ENCODE measurements around the gene HSPA12A.

Gene HSPA12A

DNA sequence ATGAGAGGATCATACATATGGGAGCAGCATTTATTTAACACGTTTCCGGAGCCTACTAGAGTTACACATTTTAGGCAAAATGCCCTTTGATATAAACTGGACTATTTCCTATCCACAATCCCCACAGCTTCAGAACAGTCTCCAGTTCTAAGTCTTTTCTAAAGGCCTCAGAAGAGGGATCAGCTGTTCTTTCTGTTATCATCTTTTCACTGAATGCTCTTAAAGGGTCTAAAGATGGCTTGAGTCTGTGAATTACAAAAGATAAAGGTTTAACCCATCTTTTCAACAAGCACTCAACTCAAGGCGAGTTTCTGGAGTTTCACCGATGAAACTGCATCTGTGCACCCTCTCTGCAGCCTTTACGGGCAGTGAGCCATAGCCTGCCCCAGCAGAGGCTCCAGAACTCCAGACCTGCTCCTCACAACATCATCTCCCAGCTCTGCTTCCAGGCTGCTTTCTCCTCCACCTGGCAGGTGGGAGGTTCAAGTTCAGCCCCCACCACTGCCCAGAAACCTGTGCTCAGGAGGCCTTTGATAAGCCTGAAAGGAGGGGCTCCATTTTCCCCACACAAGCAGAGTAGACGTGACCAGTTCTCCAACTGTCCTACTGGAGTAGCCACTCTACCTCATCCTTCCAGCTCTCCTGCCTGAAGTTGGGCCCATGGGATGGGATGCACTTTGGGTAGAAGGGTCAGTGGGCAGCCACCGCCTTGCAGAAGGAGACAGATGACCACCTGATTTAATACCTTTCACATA lies 53.4 kb downstream of the HSPA12A start:
- FAIRE-seq = no peak

DNA sequence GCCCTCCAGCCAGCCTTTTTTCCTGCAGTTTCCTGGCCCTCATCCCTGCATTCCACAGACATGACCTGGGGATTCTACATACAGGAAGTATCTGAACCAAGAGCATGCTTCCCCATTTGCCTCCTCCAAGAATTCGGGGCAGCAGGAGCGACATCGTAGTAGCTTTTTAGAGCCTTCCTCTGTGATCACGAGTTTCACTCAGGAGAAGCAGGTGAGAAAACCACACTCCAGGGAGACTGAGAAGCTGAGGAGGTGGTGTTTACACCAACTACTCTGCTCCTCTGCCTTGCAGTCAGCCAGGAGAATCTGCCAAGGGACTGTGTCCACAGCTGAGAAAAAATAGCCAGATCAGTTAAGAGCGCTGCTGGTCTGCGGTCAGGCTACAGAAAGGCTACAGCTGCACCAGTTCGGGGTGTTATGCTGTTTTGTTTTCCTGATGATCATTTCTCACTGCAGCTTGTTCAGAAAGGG lies 54.1 kb downstream of the HSPA12A start:
- FAIRE-seq = no peak

DNA sequence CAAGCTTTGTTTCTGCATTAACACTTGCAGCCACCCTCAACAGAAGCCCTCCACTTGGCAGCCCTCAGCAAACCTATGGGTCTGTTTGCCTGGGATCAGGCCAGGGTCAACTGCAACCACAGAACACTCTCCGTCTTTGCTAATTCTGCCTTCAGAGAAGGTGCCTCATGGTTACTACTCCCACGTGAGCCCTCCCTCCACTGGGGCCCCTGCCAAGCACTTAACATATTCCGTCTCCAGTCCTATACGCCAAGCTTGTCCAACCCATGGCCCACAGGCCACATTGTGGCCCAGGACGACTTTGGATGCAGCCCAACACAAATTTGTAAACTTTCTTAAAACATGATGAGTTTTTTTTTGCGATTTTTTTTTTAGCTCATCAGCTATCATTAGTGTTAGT lies 54.7 kb downstream of the HSPA12A start:
- FAIRE-seq = no peak

DNA sequence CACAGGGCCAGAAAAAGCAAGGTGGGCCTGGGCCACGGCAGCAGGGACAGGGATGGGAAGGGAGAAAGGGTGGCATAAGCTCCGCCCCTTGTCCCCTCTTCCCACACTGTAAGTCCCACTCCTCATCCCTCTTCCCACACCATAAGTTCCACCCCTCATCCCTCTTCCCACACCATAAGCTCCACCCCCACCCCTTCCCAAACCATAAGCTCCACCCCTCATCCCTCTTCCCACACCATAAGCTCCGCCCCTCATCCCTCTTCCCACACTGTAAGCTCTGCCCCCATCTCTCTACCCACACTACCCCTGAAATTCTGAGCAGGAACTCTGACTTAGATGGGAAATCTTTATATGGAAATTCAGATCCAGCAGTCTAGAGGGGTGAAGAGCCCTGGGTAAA lies 55.7 kb downstream of the HSPA12A start:
- no peak for FAIRE-seq

DNA sequence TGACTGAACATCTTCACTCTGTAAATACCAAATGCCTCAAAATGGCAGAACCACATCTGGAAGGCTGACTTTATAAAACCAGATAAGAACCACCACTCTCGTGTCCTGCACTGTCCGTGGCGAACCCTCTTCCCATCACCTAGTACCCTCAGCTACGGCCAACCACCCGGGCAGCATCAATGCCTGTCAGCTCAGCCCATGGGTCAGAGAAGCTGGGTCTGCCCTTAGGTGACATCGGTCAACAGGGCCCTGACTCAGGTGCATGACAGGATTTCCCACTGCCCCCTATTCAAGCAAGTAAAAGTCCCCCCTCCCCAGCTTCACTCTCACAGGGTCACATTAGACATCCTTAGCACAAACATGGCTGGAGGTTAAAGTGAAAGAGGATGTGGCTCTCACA lies 56.6 kb downstream of the HSPA12A start:
- no peak for FAIRE-seq

DNA sequence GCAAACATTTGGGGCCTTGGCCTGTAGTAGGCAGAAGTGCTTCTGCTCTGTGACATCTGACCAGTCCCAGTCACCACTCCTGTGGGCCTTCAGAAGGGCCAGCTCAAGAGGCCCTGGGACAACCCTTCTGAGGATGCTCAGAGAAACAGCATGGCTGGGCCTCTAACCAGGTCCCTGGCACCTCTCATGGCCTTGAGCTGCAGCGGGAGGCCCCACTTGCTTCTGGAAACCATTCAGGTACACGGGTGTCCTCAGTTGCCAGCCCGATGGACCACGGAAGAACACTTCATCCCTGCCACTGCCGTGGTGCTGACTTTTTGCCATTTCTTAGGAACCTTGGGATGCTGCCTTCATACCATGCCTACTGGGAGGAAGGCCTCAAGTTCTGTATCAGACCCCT lies 57.6 kb downstream of the HSPA12A start:
- no peak for FAIRE-seq

DNA sequence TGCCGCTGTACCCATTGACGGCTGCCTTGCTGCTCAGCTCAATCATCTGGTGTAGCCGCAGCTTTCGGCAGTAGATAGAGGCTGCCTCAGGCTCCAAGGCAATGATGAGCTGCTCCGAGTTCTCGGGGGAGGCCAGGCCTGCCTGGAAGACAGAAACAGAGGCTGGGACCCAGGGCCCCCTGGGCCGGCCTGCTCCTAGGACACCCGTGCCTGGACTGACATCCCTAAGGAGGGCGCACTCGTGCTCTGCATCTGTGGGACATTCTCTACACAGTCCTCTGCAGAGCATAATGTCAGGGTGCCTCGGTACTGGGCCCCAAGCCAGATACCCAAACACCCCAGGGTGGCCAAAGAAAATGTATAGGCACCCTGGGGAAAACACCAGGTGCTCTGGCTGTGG lies 58.5 kb downstream of the HSPA12A start:
- no peak for FAIRE-seq

DNA sequence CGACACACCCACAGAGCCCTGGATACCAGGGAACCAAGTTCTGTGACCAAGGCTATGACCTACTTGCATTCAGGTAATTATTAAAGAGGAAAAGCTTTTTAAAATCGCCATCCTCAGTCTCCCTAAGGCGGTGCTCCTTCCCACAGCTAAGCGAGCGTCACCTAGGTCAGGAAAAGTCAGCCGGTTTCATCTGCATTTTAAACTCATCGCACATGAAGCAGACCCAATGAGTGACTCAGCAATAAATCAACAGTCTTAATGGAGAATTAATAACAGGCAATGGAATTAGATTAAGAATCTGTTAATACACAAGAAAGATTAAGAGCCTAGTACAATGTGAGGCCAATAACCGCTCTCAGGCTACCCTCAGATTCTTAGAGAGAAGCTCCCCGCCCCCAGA lies 59.2 kb downstream of the HSPA12A start:
- FAIRE-seq = no peak

DNA sequence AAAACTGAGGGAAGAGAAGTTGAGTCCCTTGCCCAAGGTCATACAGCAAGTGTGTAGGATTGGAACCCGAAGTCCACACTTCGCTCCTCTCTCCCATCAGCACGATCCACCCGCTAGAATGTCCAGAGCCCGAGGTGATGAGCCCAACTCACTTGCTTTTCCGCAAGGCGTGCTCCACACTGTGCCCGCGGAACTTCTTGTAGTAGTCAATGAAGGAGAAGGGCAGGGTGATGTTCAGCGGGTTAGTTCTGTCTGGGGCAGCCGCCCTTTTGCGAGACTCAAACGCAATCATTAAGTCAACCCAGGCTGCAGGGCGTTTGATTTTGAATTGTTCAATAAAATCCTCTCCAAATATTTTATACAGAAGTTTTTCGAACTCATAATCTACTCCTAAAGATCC lies 63.0 kb downstream of the HSPA12A start:
- no peak for FAIRE-seq

DNA sequence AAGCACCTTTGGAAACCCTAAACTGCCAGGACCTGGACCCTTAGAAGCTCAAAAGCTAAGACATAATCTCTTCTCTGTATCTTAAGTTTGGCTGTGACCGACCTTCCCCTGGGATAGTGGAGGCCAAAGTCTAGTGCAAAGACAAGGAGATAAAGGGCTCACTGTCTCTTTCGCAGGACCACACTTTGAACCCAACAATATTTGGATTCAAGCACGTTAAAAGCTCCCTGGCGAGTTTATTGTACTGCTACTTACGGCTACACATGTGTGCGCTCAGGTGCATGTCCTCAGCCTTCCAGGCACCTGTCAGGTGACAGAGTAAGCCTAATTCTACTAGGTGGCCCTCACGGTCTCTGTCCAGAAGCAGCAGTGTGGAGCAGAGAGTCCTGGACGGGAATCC lies 65.7 kb downstream of the HSPA12A start:
- FAIRE-seq = no peak

DNA sequence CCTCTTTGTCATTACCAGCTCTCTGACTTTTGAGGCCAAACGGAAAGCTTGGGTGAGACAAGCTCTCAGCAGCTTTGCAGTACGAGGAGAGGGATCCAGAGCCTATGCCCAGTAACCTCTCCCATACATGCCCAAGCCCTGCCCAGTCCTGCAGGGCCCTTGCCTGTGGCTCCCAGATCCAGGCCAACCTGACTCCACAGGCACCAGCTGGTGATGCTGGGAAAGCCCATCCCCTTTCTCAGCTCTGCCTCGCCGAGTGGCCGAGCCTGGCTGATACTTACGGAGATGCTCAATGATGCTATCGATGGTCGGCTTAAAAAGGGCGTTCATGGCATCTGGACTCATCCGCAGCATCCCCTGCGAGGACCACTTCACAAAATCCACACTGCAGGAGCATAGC lies 66.2 kb downstream of the HSPA12A start:
- FAIRE-seq = no peak

DNA sequence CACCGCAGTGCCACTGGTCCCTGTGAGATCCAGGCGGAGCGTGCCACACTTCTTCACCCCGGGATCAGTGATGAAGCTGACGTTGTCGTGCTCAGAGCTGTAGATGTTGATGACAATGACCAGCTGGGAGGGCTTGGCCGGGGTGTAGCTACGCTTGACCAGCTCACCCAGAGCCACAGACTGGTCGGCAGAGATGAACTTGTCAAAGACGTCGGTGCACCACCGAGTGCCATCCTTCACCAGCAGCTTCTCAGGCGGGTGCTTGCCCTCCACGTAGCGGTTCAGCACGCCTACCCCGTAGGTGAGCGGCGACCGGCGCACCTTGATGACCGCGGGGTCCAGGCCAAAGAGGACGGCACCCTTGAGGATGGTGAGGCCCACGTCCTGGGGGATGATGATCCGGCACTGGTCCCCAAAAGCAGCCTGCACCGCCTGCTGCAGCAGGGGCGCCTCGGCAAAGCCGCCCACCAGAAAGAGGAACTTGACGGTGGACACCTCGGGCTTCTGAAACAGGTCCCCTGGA lies 67.4 kb downstream of the HSPA12A start:
- FAIRE-seq = no peak

DNA sequence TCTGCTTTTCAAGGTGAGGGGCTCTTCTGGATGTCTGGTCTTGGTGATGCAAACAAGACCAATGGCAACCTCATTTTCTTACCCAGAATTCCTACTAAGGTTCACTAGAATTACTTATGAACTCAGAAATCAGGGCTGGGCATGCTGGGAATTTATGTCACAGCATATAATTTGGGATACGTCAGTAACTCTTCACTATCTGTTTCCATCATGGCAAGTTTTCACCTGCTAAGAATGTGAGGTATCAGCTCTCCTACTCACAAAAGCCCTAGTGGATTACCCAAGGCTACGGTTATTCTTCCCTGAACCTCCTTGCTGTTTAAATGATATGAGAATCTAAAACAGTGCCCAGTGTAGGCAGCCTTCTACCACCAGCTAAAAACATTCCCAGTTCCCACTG lies 68.5 kb downstream of the HSPA12A start:
- FAIRE-seq = no peak

DNA sequence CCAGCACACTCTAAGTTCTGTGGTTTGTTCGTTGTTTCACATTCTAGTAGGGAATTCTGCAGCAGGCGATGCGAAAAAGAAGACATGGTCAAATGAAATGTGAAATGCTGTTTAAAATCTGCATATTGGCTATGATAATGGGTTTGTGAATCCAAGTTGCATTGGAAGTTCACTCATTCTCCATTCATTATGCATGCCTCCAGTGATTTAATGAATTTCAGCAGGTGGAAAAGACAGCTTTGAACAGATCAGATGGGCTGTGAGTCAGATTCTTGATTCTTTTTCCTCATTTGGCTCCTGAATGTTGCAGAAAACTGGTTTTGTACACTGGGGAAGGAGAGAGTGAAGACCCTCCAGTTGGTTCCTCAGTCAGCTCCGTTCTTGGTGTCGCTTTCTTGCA lies 69.5 kb downstream of the HSPA12A start:
- no peak for FAIRE-seq

DNA sequence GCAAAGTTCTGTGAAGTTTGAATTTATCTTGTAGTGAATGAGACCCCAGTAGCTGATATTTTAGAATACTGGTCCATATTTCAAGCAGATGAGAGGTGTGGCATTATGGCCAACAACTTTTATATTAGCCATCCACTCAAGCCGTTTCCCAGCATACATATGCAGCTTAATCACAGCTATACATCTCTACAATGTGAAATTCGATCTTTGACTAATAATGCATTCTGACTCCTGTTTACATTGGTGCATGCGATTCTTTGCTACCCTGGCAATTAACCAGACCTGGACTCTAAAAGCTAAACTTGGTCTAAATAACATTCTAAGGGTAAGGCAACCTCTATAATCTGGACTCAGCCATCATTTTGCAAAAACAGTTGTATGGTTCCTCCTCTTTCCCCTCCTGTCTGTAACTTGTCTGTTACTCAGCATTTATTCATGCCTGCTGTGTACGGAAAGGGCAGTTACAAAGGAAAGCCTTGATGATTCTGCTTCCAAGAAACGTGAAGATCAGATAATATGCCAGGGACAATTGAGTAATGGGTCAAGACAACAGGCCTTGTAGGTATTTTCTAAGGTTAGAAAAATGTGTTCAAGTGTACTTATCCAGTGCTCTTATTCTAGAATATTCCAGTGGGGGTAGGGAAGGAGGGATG lies 71.0 kb downstream of the HSPA12A start:
- FAIRE-seq = no peak

DNA sequence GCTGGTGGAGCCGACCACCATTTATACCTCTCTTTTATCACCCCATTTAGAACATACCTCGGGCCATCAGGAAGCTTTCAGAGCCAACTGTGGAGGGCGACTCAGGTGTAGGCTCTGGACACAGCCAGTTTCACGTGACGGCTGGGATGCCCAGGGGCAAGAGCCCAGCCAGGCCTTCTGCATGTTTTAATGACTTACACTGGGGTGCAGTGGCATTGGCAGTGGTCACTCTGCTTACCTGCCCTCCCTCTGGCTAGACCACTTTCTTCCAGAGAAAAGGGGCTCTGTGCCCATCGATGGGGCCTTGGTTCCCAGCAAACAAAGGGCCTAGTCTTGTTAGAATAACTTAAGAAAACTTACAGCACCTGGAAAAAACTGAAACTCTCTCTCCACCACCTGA lies 71.7 kb downstream of the HSPA12A start:
- no peak for FAIRE-seq

DNA sequence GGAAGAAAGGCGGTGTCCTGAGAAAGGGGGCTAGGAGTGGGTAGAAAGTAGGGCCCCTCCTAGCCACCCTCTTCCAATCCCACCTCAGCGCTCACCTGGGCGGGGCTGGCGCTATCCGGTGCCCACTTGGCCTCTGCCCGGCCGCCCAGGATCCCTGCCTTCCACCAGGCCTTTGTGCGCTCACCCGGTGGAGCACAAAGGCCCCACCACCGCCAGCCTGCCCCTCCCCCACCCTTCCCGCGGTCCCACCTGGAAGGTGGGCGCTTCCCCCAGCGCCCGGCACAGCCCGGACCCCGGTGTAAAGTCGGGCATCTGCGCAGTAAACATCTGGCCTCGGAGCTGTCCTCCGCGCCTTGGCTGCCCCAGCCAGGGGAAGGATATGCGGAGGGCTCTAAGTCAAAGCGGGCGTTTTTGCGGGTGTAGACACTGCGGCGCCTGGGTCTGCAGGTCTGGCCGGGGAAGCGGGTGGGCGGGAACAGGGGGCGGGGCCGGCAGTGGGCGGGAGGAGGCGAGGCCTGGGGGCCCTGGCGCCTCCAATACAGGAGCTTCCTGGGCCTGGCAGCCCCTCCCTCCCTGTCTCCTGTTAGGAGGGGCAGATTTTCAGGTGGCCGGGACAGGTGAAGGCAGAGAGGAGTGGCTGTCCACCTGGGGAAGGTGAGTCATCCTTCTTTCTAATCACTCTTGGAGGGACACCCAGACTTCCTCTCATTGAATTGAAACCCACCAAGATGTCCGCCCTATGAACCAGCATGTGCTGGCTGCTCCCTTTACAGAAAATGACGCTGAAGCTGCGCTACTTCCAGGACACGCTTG lies 72.3 kb downstream of the HSPA12A start:
- no peak for FAIRE-seq

DNA sequence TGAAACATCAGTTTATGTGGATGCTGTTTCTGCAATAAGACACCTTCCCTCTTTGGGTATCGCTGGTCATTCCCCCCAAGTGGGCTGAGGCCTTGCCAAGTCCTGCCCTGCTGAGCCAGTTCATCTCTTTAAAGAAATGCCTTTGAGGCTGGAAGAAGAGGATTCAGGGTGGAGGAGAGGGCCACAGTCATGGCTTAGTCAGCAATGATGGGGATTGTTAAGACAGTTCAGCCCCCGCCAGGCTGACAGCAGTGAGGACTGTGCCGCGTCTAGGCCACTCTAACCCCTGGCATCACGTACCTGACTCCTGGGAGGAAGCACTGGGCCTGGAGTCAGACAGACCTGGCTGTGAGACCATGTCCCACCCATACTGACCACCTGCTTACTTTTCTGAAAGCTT lies 73.3 kb downstream of the HSPA12A start:
- no peak for FAIRE-seq

DNA sequence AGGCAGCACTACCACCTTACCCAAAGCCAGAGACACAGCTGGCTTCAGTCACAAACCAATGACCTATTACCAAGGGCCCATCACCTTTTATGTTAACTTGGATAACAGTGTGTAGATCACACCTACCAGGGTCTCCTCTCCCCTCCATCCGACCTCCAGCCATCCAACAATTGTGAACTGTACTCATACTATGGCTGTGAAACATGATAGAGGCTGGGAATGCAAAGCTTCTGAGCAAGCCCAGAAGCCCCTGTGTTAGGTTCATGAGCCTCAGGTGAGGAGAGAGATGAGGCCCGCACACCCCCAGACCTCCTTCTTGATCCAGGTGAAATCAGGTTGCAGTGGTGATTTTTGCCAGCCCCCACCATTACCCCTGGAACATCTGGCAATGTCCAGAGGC lies 73.9 kb downstream of the HSPA12A start:
- no peak for FAIRE-seq

DNA sequence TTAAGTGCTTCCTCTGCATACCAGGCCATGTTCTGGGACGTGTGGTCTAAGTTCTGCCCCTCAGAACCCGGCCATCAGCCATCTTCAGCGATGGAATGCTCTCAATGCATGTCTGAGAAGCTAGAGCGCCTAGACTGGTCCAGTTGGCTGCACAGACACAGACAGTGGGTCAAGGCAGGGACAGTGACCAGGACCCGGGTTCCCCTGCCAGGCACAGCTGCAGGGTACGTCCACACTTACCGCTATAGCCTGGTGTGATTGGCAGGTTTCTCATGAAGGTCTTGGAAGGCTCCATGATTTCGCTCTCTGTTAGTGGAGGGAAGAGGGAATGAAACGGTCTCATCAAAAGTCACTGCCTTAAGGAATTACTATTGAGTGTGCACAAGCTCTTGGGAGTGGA lies 74.3 kb downstream of the HSPA12A start:
- FAIRE-seq = no peak

DNA sequence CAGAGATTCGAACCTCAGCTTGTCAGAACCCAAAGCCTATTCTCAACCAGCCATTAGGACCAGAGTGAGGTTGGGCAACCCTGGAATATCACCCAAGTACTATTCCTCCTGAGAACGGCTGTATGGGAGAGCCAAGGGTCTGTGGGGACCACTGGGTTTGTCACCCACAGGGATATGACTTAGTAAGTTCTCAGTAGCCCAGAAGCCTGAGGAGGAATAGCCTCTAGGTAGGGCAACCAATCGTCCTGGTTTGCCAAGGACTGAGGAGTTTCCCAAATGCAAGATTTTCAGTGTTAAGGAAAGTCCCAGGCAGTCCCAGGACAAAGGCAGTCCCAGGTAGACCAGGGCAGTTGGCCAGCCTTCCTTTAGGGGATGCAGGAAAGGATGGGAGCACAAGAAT lies 74.9 kb downstream of the HSPA12A start:
- FAIRE-seq = no peak

DNA sequence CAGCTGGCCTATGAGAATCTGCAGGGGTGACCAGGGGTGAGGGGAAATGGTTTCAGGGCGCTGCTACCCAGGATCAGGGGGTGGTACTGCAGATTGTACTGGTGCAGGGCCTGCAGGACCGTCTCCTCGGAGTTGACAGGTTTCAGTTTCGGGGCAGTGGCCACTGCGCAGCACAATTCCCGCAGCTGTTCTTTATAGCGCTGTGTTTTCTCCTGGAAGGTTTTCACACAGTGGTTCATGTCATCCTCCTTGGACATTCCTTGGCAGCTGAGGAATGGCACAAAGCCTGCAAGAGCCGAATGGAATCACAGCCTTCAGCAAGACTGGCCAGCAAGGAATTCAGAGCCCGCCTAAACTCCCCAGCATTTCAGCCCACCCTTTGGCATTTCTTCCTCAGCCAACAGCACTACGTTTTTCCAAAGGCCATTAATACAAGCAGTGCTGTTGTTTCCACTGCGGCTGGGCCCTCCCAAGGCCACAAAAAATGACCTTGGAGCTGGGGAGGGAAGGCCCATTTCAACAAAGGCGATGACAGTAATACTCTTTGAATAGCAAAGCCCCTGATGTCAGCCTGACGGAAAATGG lies 76.7 kb downstream of the HSPA12A start:
- no peak for FAIRE-seq

DNA sequence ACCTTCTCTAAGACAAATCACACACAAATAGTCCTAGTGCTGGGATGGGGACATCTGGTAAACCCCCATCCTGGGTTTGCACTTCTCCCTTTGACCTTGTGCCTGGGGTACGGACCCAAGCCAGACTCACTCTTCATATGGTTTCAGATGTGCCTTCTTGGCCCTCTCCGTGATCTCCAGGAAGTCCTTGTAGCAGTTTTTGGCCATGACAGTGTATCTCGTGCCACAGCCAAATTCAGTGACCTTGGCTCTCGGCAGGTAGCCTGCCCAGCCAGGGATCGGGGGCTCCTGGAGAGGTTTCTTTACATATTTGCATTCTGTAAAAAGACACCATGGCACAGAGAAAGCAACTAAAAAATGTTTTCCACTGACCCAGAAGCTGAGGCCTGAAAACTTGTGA lies 77.7 kb downstream of the HSPA12A start:
- FAIRE-seq = no peak

Data from TTC549 (cell line).